Measurements from ENCODE around the gene NKX1-2. TPM values are rescaled to one million over a fixed set of nuclear protein-coding genes. Genes with fewer than 3 reads are reported as not detected.

Gene NKX1-2
- total RNA-seq, 1 experiment from 2014 or later, result not detected

GRCh38 chr10:124478515-124478914 lies 28.7 kb upstream of the NKX1-2 start:
- Histone ChIP-seq H3K4me3 (ENCODE audit: low read depth, low read length, poor library complexity, severe bottlenecking) (no peak overlapping the region), H3K27ac (ENCODE audit: low read depth, low read length, poor library complexity, severe bottlenecking) (no peak overlapping the region), H3K9me3 (ENCODE audit: low read depth, low read length, poor library complexity, severe bottlenecking) (no peaks in the 10 kb centered on the region), H3K27me3 (replicated peaks; ENCODE audit: insufficient read depth, low read depth, low read length, poor library complexity) (no peaks in the 10 kb centered on the region), H3K4me1 (ENCODE audit: insufficient read depth, low read length, poor library complexity, severe bottlenecking) (peaks cover 7% of the 10 kb centered on the region), H3K36me3 (ENCODE audit: insufficient read depth, low read length, poor library complexity, severe bottlenecking) (no peaks in the 10 kb centered on the region)
- TF ChIP-seq EZH2 (IDR thresholded peaks at IDR 0.05; ENCODE audit: borderline replicate concordance, low read depth, low read length, poor library complexity, severe bottlenecking), result no peak
- TF ChIP-seq CTCF (conservative IDR thresholded peaks at IDR 0.05; ENCODE audit: low read depth, low read length), result no peak
- ChIA-PET POLR2A (ENCODE audit: low non-redundant PET) (no interaction called here), CTCF (no interaction called here)
- intact Hi-C loops (cut with micrococcal nuclease; ENCODE audit: unreplicated experiment), result no loop called here
- no TSS peak for BruUV-seq (replicated peaks)
- no peak for DNase-seq (ENCODE audit: low spot score)

GRCh38 chr10:124477614-124478363 lies 28.0 kb upstream of the NKX1-2 start:
- H3K36me3 ChIP-seq (ENCODE audit: insufficient read depth, low read length, poor library complexity, severe bottlenecking), result no peaks in the 10 kb centered on the region
- intact Hi-C loops (cut with micrococcal nuclease; ENCODE audit: unreplicated experiment), result no loop called here
- no peak overlapping the region for H3K27ac ChIP-seq (ENCODE audit: low read depth, low read length, poor library complexity, severe bottlenecking)
- no peak for TF ChIP-seq EZH2 (IDR thresholded peaks at IDR 0.05; ENCODE audit: borderline replicate concordance, low read depth, low read length, poor library complexity, severe bottlenecking)
- TF ChIP-seq CTCF (conservative IDR thresholded peaks at IDR 0.05; ENCODE audit: low read depth, low read length), result no peak
- peaks cover 7% of the 10 kb centered on the region for H3K4me1 ChIP-seq (ENCODE audit: insufficient read depth, low read length, poor library complexity, severe bottlenecking)
- no peak for DNase-seq (ENCODE audit: low spot score)
- no peaks in the 10 kb centered on the region for H3K27me3 ChIP-seq (replicated peaks; ENCODE audit: insufficient read depth, low read depth, low read length, poor library complexity)
- no TSS peak for BruUV-seq (replicated peaks)
- no peak overlapping the region for H3K4me3 ChIP-seq (ENCODE audit: low read depth, low read length, poor library complexity, severe bottlenecking)
- ChIA-PET POLR2A (ENCODE audit: low non-redundant PET) (no interaction called here), CTCF (no interaction called here)
- no peaks in the 10 kb centered on the region for H3K9me3 ChIP-seq (ENCODE audit: low read depth, low read length, poor library complexity, severe bottlenecking)

- no peak for TF ChIP-seq CTCF (conservative IDR thresholded peaks at IDR 0.05; ENCODE audit: low read depth, low read length)
- no peak for TF ChIP-seq EZH2 (IDR thresholded peaks at IDR 0.05; ENCODE audit: borderline replicate concordance, low read depth, low read length, poor library complexity, severe bottlenecking)
- CTCF ChIA-PET, result no interaction called here
- DNase-seq (ENCODE audit: low spot score), result no peak
- Histone ChIP-seq H3K27me3 (replicated peaks; ENCODE audit: insufficient read depth, low read depth, low read length, poor library complexity) (no peaks in the 10 kb centered on the region), H3K36me3 (ENCODE audit: insufficient read depth, low read length, poor library complexity, severe bottlenecking) (no peaks in the 10 kb centered on the region), H3K4me1 (ENCODE audit: insufficient read depth, low read length, poor library complexity, severe bottlenecking) (no peaks in the 10 kb centered on the region), H3K9me3 (ENCODE audit: low read depth, low read length, poor library complexity, severe bottlenecking) (no peaks in the 10 kb centered on the region), H3K4me3 (ENCODE audit: low read depth, low read length, poor library complexity, severe bottlenecking) (no peak overlapping the region), H3K27ac (ENCODE audit: low read depth, low read length, poor library complexity, severe bottlenecking) (no peak overlapping the region)
- intact Hi-C loops (cut with micrococcal nuclease; ENCODE audit: unreplicated experiment), result no loop called here
- POLR2A ChIA-PET (ENCODE audit: low non-redundant PET), result no interaction called here
- BruUV-seq (replicated peaks), result no TSS peak
Measured at GRCh38 chr10:124476043-124476725, 26.3 kb upstream of the NKX1-2 start.
